B cell (primary cell): ENCODE results near the gene RPS23. TPM values are rescaled to one million over a fixed set of nuclear protein-coding genes. Genes with fewer than 3 reads are reported as not detected.

Experiments
- ATAC-seq: fragments of 200-7000 bp; cut with Tn5 transposase; one replicate; pipeline ENCODE4 v1.10.0; 2021; ENCODE audit warnings: low read depth, mild to moderate bottlenecking, moderate number of reproducible peaks, moderate library complexity
- CTCF ChIA-PET: fragments of 350-600 bp; sonication (Branson Sonifier 250); formaldehyde crosslinking; loops from one replicate; lab custom pipeline; 2021; ENCODE audit warnings: antibody characterized with exemption, inconsistent platforms; lab: Charles Lee
- POLR2A ChIA-PET: fragments of 350-600 bp; sonication (Branson Sonifier 250); formaldehyde crosslinking; loops from one replicate; lab custom pipeline; 2021; ENCODE audit warnings: antibody characterized with exemption; lab: Charles Lee
- DNase-seq: peaks from one replicate; pipeline ENCODE4 v3.0.0; 2013
- H2AFZ ChIP-seq: 2 replicates; pipeline ENCODE4 v1.6.1; 2012; ENCODE audit warnings: mild to moderate bottlenecking, low read depth, low read length; ENCODE audit not compliant: insufficient read depth, poor library complexity, severe bottlenecking
- H3K27ac ChIP-seq, 2 donors: 1 replicate in 1 of 2; 2 replicates in 1 of 2; pipeline ENCODE4 v1.5.1; 2012 to 2013; ENCODE audit warnings: low read length in 2 of 2, mild to moderate bottlenecking in 2 of 2, moderate library complexity in 1 of 2
- H3K27me3 ChIP-seq, 4 experiments: fragments of 200-600 bp in 1 of 4; sonication (generic) in 1 of 4; replicated peaks in 1 of 4; 1 replicate in 2 of 4; 2 replicates in 2 of 4; pipeline versions ENCODE4 v1.6.1 to v1.7.0; 2013 to 2016; ENCODE audit warnings: low read length in 3 of 4, mild to moderate bottlenecking in 2 of 4, mixed read lengths in 1 of 4, moderate library complexity in 1 of 4; ENCODE audit not compliant: insufficient read depth in 4 of 4, control insufficient read depth in 3 of 4; ENCODE audit errors: control extremely low read depth in 1 of 4
- H3K36me3 ChIP-seq, 2 experiments: replicated peaks in 1 of 2; 1 replicate in 1 of 2; 2 replicates in 1 of 2; pipeline versions ENCODE4 v1.6.1 to v1.7.1; 2013; ENCODE audit warnings: low read length in 1 of 2; ENCODE audit not compliant: insufficient read depth in 2 of 2, control insufficient read depth in 1 of 2; ENCODE audit errors: control extremely low read depth in 1 of 2, extremely low read depth in 1 of 2
- H3K4me1 ChIP-seq, 2 donors: fragments of 200-600 bp in 1 of 2; sonication (generic) in 1 of 2; 1 replicate in 1 of 2; 2 replicates in 1 of 2; pipeline versions ENCODE4 v1.5.1 to v1.6.1; 2013 to 2017; ENCODE audit warnings: low read length in 2 of 2; ENCODE audit not compliant: control insufficient read depth in 2 of 2, insufficient read depth in 2 of 2
- H3K4me2 ChIP-seq: replicated peaks from 2 replicates; pipeline ENCODE3; 2012; ENCODE audit warnings: mild to moderate bottlenecking, low read depth, low read length; ENCODE audit not compliant: poor library complexity, severe bottlenecking
- H3K4me3 ChIP-seq, 5 experiments: fragments of 200-600 bp in 1 of 5; sonication (generic) in 1 of 5; 1 replicate in 3 of 5; 2 replicates in 2 of 5; pipeline versions ENCODE4 v1.5.1 to v1.7.0; 2011 to 2016; ENCODE audit warnings: low read length in 4 of 5, mild to moderate bottlenecking in 4 of 5, low read depth in 2 of 5, control low read depth in 1 of 5, moderate library complexity in 1 of 5; ENCODE audit not compliant: insufficient read depth in 1 of 5; ENCODE audit errors: control extremely low read depth in 1 of 5, extremely low read depth in 1 of 5
- H3K79me2 ChIP-seq: fragments of 200-600 bp; sonication (generic); one replicate; pipeline ENCODE4 v1.6.0; 2016; ENCODE audit warnings: low read length; ENCODE audit not compliant: control insufficient read depth, insufficient read depth
- H3K9ac ChIP-seq: fragments of 200-600 bp; sonication (generic); 2 replicates; pipeline ENCODE4 v1.6.1; 2017; ENCODE audit warnings: mild to moderate bottlenecking, low read length, moderate library complexity
- H3K9me3 ChIP-seq, 3 donors: one replicate each; pipeline versions ENCODE4 v1.6.1 to v1.7.1; 2013; ENCODE audit warnings: low read length in 2 of 3; ENCODE audit not compliant: control insufficient read depth in 2 of 3, insufficient read depth in 1 of 3; ENCODE audit errors: control extremely low read depth in 1 of 3
- H4K20me1 ChIP-seq: 2 replicates; pipeline ENCODE4 v1.6.0; 2012; ENCODE audit warnings: mild to moderate bottlenecking, low read length; ENCODE audit not compliant: insufficient read depth, control insufficient read depth, poor library complexity, severe bottlenecking
- H3K27ac Mint-ChIP-seq: one replicate; pipeline ENCODE4 v1.8.0; 2021; ENCODE audit warnings: mixed read lengths
- H3K27me3 Mint-ChIP-seq: one replicate; pipeline ENCODE4 v1.8.0; 2021; ENCODE audit warnings: mixed read lengths
- H3K4me1 Mint-ChIP-seq: one replicate; pipeline ENCODE4 v1.8.0; 2021; ENCODE audit warnings: mixed read lengths
- H3K4me3 Mint-ChIP-seq: one replicate; pipeline ENCODE4 v1.8.0; 2021; ENCODE audit warnings: mixed read lengths
- H3K9me3 Mint-ChIP-seq: one replicate; pipeline ENCODE4 v1.8.0; 2022; ENCODE audit warnings: mixed read lengths; ENCODE audit not compliant: insufficient read depth
- CTCF ChIP-seq: fragments of 200-600 bp; IDR thresholded peaks from one replicate; pipeline ENCODE4 v1.8.0; 2022; ENCODE audit warnings: antibody characterized with exemption, mild to moderate bottlenecking
- EZH2 ChIP-seq: IDR thresholded peaks from 2 replicates; pipeline ENCODE4 v1.6.1; 2012; ENCODE audit warnings: borderline replicate concordance, low read depth, mild to moderate bottlenecking, moderate library complexity, low read length; ENCODE audit not compliant: insufficient read depth, poor library complexity, severe bottlenecking
- WGBS: methylation state at CpG from one replicate; pipeline ENCODE4 v1.1.5; 2013; ENCODE audit warnings: missing lambda C conversion rate; ENCODE audit not compliant: insufficient coverage; 5-methylcytosine and 5-hydroxymethylcytosine counted together
- intact Hi-C: fragments of 100-400 bp; cut with micrococcal nuclease; formaldehyde crosslinking; loops from one replicate; pipeline ENCODE4 v1.10.0; 2022
- polyA plus RNA-seq: library from polyadenylated mRNA; depleted of rRNA; stranded (reverse); fragments of >200 nt; gene quantifications from 2 replicates; pipeline ENCODE4 v1.2.3, GENCODE V29; 2012
- total RNA-seq, 2 donors: library from RNA; stranded (reverse); fragments of 120-200 nt in 1 of 2; gene quantifications; 1 replicate in 1 of 2; 2 replicates in 1 of 2; pipeline versions ENCODE4 v1.2.3 to v1.2.4, GENCODE V29; 2013 to 2022

Gene RPS23
- total and polyA plus RNA-seq, 2 donors (not counting 1 experiment from before 2014, with no cell fraction given) = 3,420 to 9,595 TPM

- Histone ChIP-seq H3K4me2 (no peak overlapping the region), H3K79me2 (no peaks in the 10 kb centered on the region), H3K27ac (no peak overlapping the region), H3K27me3 (no peaks in the 10 kb centered on the region), H3K9me3 (no peaks in the 10 kb centered on the region), H3K36me3 (no peaks in the 10 kb centered on the region), H3K4me1 (no peaks in the 10 kb centered on the region), H3K4me3 (no peak overlapping the region), H3K9ac (no peak overlapping the region), H2AFZ (no peak overlapping the region), H4K20me1 (no peaks in the 10 kb centered on the region)
- no peak overlapping the region for H3K27ac Mint-ChIP-seq
- ChIA-PET CTCF (no interaction called here), POLR2A (no interaction called here)
- H3K27me3 Mint-ChIP-seq = peaks cover 11% of the 10 kb centered on the region
- WGBS = 98% methylated on average over 5 of the region's 10 CpGs
- DNase-seq (no peak), ATAC-seq (no peak)
- H3K9me3 Mint-ChIP-seq = no peaks in the 10 kb centered on the region
- no peak overlapping the region for H3K4me3 Mint-ChIP-seq
- no peaks in the 10 kb centered on the region for H3K4me1 Mint-ChIP-seq
- TF ChIP-seq EZH2 = no peak
- no peak for TF ChIP-seq CTCF
- intact Hi-C loops = no loop called here
These were observed 47.0 kb upstream of the RPS23 start for GRCh38 chr5:82325155-82325554.

GRCh38 chr5:82320966-82321365 is 42.8 kb upstream of the RPS23 start:
- Histone ChIP-seq H3K79me2 (no peaks in the 10 kb centered on the region), H3K4me1 (no peaks in the 10 kb centered on the region), H3K27ac (no peak overlapping the region), H3K9ac (no peak overlapping the region), H3K4me2 (no peak overlapping the region), H3K4me3 (no peak overlapping the region), H3K9me3 (no peaks in the 10 kb centered on the region), H3K36me3 (no peaks in the 10 kb centered on the region), H4K20me1 (no peaks in the 10 kb centered on the region), H2AFZ (no peak overlapping the region), H3K27me3 (no peaks in the 10 kb centered on the region)
- 100% methylated on average over 1 of the region's 2 CpGs for WGBS
- H3K4me3 Mint-ChIP-seq = no peak overlapping the region
- no peaks in the 10 kb centered on the region for H3K4me1 Mint-ChIP-seq
- peaks cover 10% of the 10 kb centered on the region for H3K27me3 Mint-ChIP-seq
- ChIA-PET CTCF (no interaction called here), POLR2A (no interaction called here)
- ATAC-seq = no peak
- H3K9me3 Mint-ChIP-seq = no peaks in the 10 kb centered on the region
- no peak overlapping the region for H3K27ac Mint-ChIP-seq
- DNase-seq = no peak
- TF ChIP-seq CTCF (no peak), EZH2 (no peak)
- intact Hi-C loops = no loop called here
